DOHH2 (cell line): ENCODE results near the gene MIB2.

Source experiments
- H3F3A ChIP-seq: fragments of 200-600 bp; sonication (generic), shearing (Covaris generic); 2 replicates; pipeline ENCODE4 v1.6.0; 2016; ENCODE audit warnings: antibody characterized with exemption, mild to moderate bottlenecking; ENCODE audit not compliant: control insufficient read depth, insufficient read depth
- H3K27ac ChIP-seq: fragments of 200-600 bp; sonication (generic); 2 replicates; pipeline ENCODE4 v1.5.1; 2014; ENCODE audit warnings: low read depth, mild to moderate bottlenecking, low read length, moderate library complexity
- H3K27me3 ChIP-seq: fragments of 200-600 bp; sonication (generic); 2 replicates; pipeline ENCODE4 v1.6.1; 2014; ENCODE audit warnings: mild to moderate bottlenecking, low read length, mixed read lengths; ENCODE audit not compliant: control insufficient read depth
- H3K36me3 ChIP-seq: fragments of 200-600 bp; sonication (generic); 2 replicates; pipeline ENCODE4 v1.6.1; 2014; ENCODE audit warnings: mild to moderate bottlenecking, low read length, moderate library complexity, mixed read lengths; ENCODE audit not compliant: control insufficient read depth
- H3K4me1 ChIP-seq: fragments of 200-600 bp; sonication (generic); 2 replicates; pipeline ENCODE4 v1.6.1; 2014; ENCODE audit warnings: mild to moderate bottlenecking, low read length, mixed read lengths; ENCODE audit not compliant: control insufficient read depth
- H3K4me2 ChIP-seq: fragments of 200-600 bp; sonication (generic); 2 replicates; pipeline ENCODE4 v1.6.0; 2014; ENCODE audit warnings: mild to moderate bottlenecking, low read length, moderate library complexity
- H3K4me3 ChIP-seq: fragments of 200-600 bp; sonication (generic); 2 replicates; pipeline ENCODE4 v1.5.1; 2014; ENCODE audit warnings: mild to moderate bottlenecking, low read length, mixed read lengths
- H3K79me2 ChIP-seq: fragments of 200-600 bp; sonication (generic); 2 replicates; pipeline ENCODE4 v1.6.1; 2014; ENCODE audit warnings: mild to moderate bottlenecking, low read length, mixed read lengths; ENCODE audit not compliant: control insufficient read depth
- H3K9me2 ChIP-seq: fragments of 200-600 bp; sonication (generic); replicated peaks from 2 replicates; pipeline ENCODE4 v1.6.1; 2014; ENCODE audit warnings: mild to moderate bottlenecking, low read length, mixed read lengths; ENCODE audit not compliant: control insufficient read depth
- H3K9me3 ChIP-seq: fragments of 200-600 bp; sonication (generic); 2 replicates; pipeline ENCODE4 v1.6.1; 2014; ENCODE audit warnings: antibody characterized with exemption, low read length, mixed read lengths; ENCODE audit not compliant: control insufficient read depth, insufficient read depth
- H4K20me1 ChIP-seq: fragments of 200-600 bp; sonication (generic); 2 replicates; pipeline ENCODE4 v1.6.0; 2014; ENCODE audit warnings: low read depth, mild to moderate bottlenecking, antibody characterized with exemption, low read length, moderate library complexity; ENCODE audit not compliant: control insufficient read depth, insufficient read depth
- EZH2phosphoT487 ChIP-seq: fragments of 200-600 bp; sonication (generic); IDR thresholded peaks from 2 replicates; pipeline ENCODE4 v1.6.1; 2017; ENCODE audit warnings: borderline replicate concordance, mild to moderate bottlenecking, antibody characterized with exemption, low read length, moderate library complexity, mixed read lengths
- TF ChIP-seq, protein P1 (sequence below): fragments of 200-600 bp; sonication (generic); IDR thresholded peaks from one replicate; pipeline ENCODE4 v1.5.1; 2014; ENCODE audit warnings: antibody characterized with exemption, mild to moderate bottlenecking, low read depth, low read length; ENCODE audit not compliant: poor library complexity, severe bottlenecking

The MIB2 gene

DNA sequence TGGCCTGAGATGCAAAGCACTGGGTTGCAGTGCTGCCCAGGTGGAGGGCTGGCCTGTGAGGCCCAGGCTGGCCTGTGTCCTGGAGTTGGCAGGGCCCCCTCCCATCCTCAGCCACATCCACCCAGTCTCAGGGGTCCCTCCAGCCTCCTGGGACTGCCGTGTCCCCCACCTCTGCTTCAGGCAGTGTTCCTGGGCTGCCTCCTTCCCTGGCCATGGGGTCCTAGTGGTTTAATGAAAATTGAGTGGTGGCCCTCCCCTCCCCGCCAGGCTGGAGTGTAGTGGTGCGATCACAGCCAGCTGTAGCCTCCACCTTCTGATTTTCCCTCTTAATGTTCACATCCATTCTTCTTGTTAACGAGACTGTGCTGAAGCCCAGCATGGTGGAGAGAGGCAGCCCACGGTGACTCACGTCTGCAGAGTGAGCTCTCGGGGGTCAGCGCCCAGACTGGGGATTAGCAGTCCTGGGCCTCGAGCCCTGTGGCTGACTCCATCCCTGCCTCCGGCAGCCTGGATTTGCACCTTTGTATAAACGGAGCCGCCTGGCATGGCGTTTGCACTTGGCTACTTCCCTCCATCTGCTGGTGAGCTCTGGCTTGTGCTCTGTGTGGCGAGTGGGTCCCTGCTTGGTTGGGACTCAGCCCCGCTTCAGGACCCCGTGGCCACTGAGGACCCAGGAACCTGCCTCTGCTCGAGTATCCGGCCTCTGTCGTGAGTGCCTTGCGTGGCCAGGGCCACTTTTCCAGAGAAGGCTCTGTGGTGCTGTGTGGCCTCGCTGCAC, 6.9 kb downstream of the MIB2 start:
- Histone ChIP-seq H3K4me3 (no peak overlapping the region), H3K9me3 (no peaks in the 10 kb centered on the region), H4K20me1 (no peaks in the 10 kb centered on the region), H3K9me2 (no peaks in the 10 kb centered on the region), H3K27ac (no peak overlapping the region), H3K36me3 (no peaks in the 10 kb centered on the region; the same call in 1 of the 2 replicates), H3K79me2 (no peaks in the 10 kb centered on the region), H3K4me2 (no peak overlapping the region), H3K27me3 (no peaks in the 10 kb centered on the region), H3F3A (no peaks in the 10 kb centered on the region), H3K4me1 (no peaks in the 10 kb centered on the region; the same call in 1 of the 2 replicates)
- TF ChIP-seq, protein P1, sequence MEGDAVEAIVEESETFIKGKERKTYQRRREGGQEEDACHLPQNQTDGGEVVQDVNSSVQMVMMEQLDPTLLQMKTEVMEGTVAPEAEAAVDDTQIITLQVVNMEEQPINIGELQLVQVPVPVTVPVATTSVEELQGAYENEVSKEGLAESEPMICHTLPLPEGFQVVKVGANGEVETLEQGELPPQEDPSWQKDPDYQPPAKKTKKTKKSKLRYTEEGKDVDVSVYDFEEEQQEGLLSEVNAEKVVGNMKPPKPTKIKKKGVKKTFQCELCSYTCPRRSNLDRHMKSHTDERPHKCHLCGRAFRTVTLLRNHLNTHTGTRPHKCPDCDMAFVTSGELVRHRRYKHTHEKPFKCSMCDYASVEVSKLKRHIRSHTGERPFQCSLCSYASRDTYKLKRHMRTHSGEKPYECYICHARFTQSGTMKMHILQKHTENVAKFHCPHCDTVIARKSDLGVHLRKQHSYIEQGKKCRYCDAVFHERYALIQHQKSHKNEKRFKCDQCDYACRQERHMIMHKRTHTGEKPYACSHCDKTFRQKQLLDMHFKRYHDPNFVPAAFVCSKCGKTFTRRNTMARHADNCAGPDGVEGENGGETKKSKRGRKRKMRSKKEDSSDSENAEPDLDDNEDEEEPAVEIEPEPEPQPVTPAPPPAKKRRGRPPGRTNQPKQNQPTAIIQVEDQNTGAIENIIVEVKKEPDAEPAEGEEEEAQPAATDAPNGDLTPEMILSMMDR: no peak
- no peak for TF ChIP-seq EZH2phosphoT487

DNA sequence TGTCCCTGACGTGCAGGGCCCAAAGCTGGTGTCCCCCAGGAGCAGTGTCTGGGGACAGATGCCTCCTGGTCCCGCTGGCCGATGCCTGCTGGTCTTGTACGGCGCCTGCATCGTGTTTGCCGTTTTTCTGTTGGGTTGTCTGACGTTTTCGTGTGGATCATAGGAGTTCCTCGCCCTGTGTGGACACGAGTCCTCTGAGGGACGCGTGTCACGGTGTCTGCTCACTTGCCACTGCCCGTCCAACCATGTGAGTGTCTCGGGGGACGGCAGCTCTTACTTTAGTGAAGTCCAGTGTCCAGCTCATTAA, 7.4 kb downstream of the MIB2 start:
- Histone ChIP-seq H3K4me1 (no peaks in the 10 kb centered on the region), H3F3A (no peaks in the 10 kb centered on the region), H3K4me3 (no peak overlapping the region), H4K20me1 (no peaks in the 10 kb centered on the region), H3K79me2 (no peaks in the 10 kb centered on the region), H3K27ac (no peak overlapping the region), H3K9me3 (no peaks in the 10 kb centered on the region), H3K9me2 (no peaks in the 10 kb centered on the region), H3K36me3 (no peaks in the 10 kb centered on the region; the same call in 1 of the 2 replicates), H3K4me2 (no peak overlapping the region), H3K27me3 (no peaks in the 10 kb centered on the region)
- no peak for TF ChIP-seq EZH2phosphoT487
- TF ChIP-seq, protein P1: no peak

DNA sequence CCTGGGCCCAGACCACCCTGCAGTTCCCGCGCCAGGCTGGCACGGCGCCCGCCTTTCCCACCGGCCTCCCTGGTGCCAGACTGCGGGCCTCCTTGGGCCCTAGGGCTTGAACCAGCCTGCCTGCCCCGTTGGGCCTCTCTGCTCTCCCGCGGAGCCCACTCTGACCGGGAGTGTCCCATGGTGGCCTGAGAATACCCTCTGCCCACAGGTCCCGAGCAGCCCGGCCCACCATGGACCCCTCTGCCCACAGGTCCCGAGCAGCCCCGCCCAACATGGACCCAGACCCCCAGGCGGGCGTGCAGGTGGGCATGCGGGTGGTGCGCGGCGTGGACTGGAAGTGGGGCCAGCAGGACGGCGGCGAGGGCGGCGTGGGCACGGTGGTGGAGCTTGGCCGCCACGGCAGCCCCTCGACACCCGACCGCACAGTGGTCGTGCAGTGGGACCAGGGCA, 7.9 kb downstream of the MIB2 start:
- no peaks in the 10 kb centered on the region for H3K4me1 ChIP-seq
- H3K4me2 ChIP-seq: no peak overlapping the region
- no peaks in the 10 kb centered on the region for H3K36me3 ChIP-seq
- H3K79me2 ChIP-seq: no peaks in the 10 kb centered on the region
- H3K4me3 ChIP-seq: no peak overlapping the region
- no peaks in the 10 kb centered on the region for H3K9me2 ChIP-seq
- no peaks in the 10 kb centered on the region for H3K27me3 ChIP-seq
- no peaks in the 10 kb centered on the region for H3F3A ChIP-seq
- no peak overlapping the region for H3K27ac ChIP-seq
- H3K9me3 ChIP-seq: no peaks in the 10 kb centered on the region
- H4K20me1 ChIP-seq: no peaks in the 10 kb centered on the region
- TF ChIP-seq EZH2phosphoT487: no peak
- TF ChIP-seq, protein P1: no peak
